HEK293 (cell line): Measurements from ENCODE around the gene ABHD16A.

Experiments used
- CTCF ChIA-PET: fragments of 350-600 bp; formaldehyde crosslinking; extraction: SDS; loops from one replicate; lab custom pipeline; 2021; ENCODE audit warnings: antibody characterized with exemption; lab: Yijun Ruan, JAX
- POLR2A ChIA-PET: fragments of 300-600 bp; formaldehyde crosslinking; extraction: SDS; loops from one replicate; lab custom pipeline; 2020; ENCODE audit warnings: antibody characterized with exemption, inconsistent platforms; lab: Yijun Ruan, JAX
- H3K27ac ChIP-seq: fragments of 200-500 bp; sonication (Bioruptor generic); 2 replicates; pipeline ENCODE4 v1.5.1; 2014; ENCODE audit warnings: low read depth, low read length, control low read depth, inconsistent platforms; ENCODE audit errors: extremely low read depth
- H3K36me3 ChIP-seq, 2 experiments: fragments of 200-500 bp in 1 of 2; sonication (Bioruptor generic) in 1 of 2; 1 replicate in 1 of 2; 2 replicates in 1 of 2; pipeline ENCODE4 v1.5.1; 2014 to 2017; ENCODE audit warnings: inconsistent platforms in 2 of 2, low read length in 2 of 2; ENCODE audit not compliant: control insufficient read depth in 2 of 2, insufficient read depth in 1 of 2
- H3K4me1 ChIP-seq: fragments of 200-500 bp; sonication (Bioruptor generic); 2 replicates; pipeline ENCODE4 v1.5.1; 2014; ENCODE audit warnings: mild to moderate bottlenecking, low read length, inconsistent platforms; ENCODE audit not compliant: control insufficient read depth, insufficient read depth
- H3K4me3 ChIP-seq: 2 replicates; pipeline ENCODE4 v1.5.1; 2011; ENCODE audit warnings: low read depth, mild to moderate bottlenecking, control low read depth, low read length, moderate library complexity
- H3K9me3 ChIP-seq: fragments of 200-500 bp; sonication (Bioruptor generic); 2 replicates; pipeline ENCODE4 v1.5.1; 2014; ENCODE audit warnings: low read depth, low read length, inconsistent platforms; ENCODE audit not compliant: control insufficient read depth, insufficient read depth
- CTCF ChIP-seq: fragments of 450-650 bp; formaldehyde crosslinking; IDR thresholded peaks from 2 replicates; pipeline ENCODE4 v1.5.1; 2016; ENCODE audit warnings: missing biosample characterization, missing genetic modification characterization
- EGR2 ChIP-seq: fragments of 450-650 bp; formaldehyde crosslinking; IDR thresholded peaks from 2 replicates; pipeline ENCODE4 v1.5.1; 2016; ENCODE audit warnings: low read depth, missing biosample characterization, missing genetic modification characterization
- FEZF1 ChIP-seq: fragments of 450-650 bp; formaldehyde crosslinking; IDR thresholded peaks from 2 replicates; pipeline ENCODE4 v1.5.1; 2016; ENCODE audit warnings: missing biosample characterization, missing genetic modification characterization
- INSM2 ChIP-seq: fragments of 450-650 bp; formaldehyde crosslinking; IDR thresholded peaks from 2 replicates; pipeline ENCODE4 v1.5.1; 2016; ENCODE audit warnings: missing biosample characterization, missing genetic modification characterization
- SP3 ChIP-seq: fragments of 450-650 bp; formaldehyde crosslinking; IDR thresholded peaks from 2 replicates; pipeline ENCODE4 v1.5.1; 2016; ENCODE audit warnings: missing biosample characterization, missing genetic modification characterization
- SP7 ChIP-seq: fragments of 450-650 bp; formaldehyde crosslinking; IDR thresholded peaks from 2 replicates; pipeline ENCODE4 v1.5.1; 2016; ENCODE audit warnings: missing biosample characterization, missing genetic modification characterization
- ZBTB10 ChIP-seq: fragments of 450-650 bp; formaldehyde crosslinking; IDR thresholded peaks from 2 replicates; pipeline ENCODE4 v1.5.1; 2016; ENCODE audit warnings: missing biosample characterization, missing genetic modification characterization
- ZNF169 ChIP-seq: fragments of 450-650 bp; formaldehyde crosslinking; IDR thresholded peaks from 2 replicates; pipeline ENCODE4 v1.5.1; 2016; ENCODE audit warnings: missing biosample characterization, missing genetic modification characterization
- ZNF175 ChIP-seq: fragments of 450-650 bp; formaldehyde crosslinking; IDR thresholded peaks from 2 replicates; pipeline ENCODE4 v1.5.1; 2016; ENCODE audit warnings: missing biosample characterization, missing genetic modification characterization
- ZNF184 ChIP-seq: fragments of 450-650 bp; IDR thresholded peaks from 2 replicates; pipeline ENCODE4 v1.5.1; 2018; ENCODE audit warnings: missing biosample characterization, mild to moderate bottlenecking, missing genetic modification characterization
- ZNF202 ChIP-seq: fragments of 450-650 bp; formaldehyde crosslinking; IDR thresholded peaks from 2 replicates; pipeline ENCODE4 v1.5.1; 2016; ENCODE audit warnings: missing biosample characterization, missing genetic modification characterization, borderline replicate concordance
- ZNF223 ChIP-seq: fragments of 450-650 bp; formaldehyde crosslinking; IDR thresholded peaks from 2 replicates; pipeline ENCODE4 v1.5.1; 2016; ENCODE audit warnings: missing biosample characterization, missing genetic modification characterization
- ZNF23 ChIP-seq: fragments of 450-650 bp; formaldehyde crosslinking; IDR thresholded peaks from 2 replicates; pipeline ENCODE4 v1.5.1; 2016; ENCODE audit warnings: missing biosample characterization, missing genetic modification characterization, borderline replicate concordance
- ZNF324 ChIP-seq: fragments of 450-650 bp; formaldehyde crosslinking; IDR thresholded peaks from 2 replicates; pipeline ENCODE4 v1.5.1; 2016; ENCODE audit warnings: missing biosample characterization, missing genetic modification characterization
- ZNF501 ChIP-seq: fragments of 450-650 bp; formaldehyde crosslinking; IDR thresholded peaks from 2 replicates; pipeline ENCODE4 v1.5.1; 2016; ENCODE audit warnings: missing biosample characterization, missing genetic modification characterization
- ZNF585B ChIP-seq: fragments of 450-650 bp; formaldehyde crosslinking; IDR thresholded peaks from 2 replicates; pipeline ENCODE4 v1.5.1; 2016; ENCODE audit warnings: missing biosample characterization, missing genetic modification characterization
- TF ChIP-seq, protein P1 (sequence below): fragments of 450-650 bp; formaldehyde crosslinking; optimal IDR thresholded peaks from 2 replicates; pipeline ENCODE3; 2016; ENCODE audit warnings: missing biosample characterization, mild to moderate bottlenecking, missing genetic modification characterization

The ABHD16A gene

DNA sequence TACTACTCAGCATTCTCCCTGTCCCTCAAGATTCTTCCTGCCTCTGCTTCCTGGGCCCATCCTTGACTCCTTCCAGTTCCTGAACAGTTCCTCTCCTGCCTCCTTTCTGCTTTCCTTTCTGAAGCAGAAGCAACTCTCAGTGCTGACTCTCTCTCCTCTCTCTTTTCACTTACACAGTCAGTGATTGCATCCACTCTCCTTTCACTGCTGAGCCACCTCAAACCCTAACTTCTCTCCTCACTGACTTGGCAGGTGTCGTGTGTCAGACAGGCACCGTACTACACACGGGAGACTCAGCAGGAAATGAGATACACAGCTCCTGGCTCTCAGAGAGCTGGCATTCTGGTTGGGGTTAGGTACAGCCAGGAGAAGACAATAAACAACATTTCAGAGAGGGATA is 5.6 kb downstream of the ABHD16A start (continued):
- TF ChIP-seq ZNF501 (tag by site-specific recombination): no peak
- TF ChIP-seq ZNF585B (tag by site-specific recombination): no peak
- no peak for TF ChIP-seq INSM2
- TF ChIP-seq FEZF1 (tag by site-specific recombination): no peak
- no peak for TF ChIP-seq ZBTB10
- no peak for TF ChIP-seq CTCF (tag by site-specific recombination)
- no peak for TF ChIP-seq ZNF324 (tag by site-specific recombination)
- TF ChIP-seq ZNF223 (tag by site-specific recombination): no peak
- TF ChIP-seq ZNF202 (tag by site-specific recombination): no peak
- no peak for TF ChIP-seq ZNF184
- TF ChIP-seq SP7: 0 out of 2 replicates have a peak, but pooled peaks have one; percentile 20
- TF ChIP-seq, all 188 proteins: peak for 5

- TF ChIP-seq ZNF169 (tag by site-specific recombination): no peak
- TF ChIP-seq ZNF23 (tag by site-specific recombination): no peak
- no peak for TF ChIP-seq EGR2 (tag by site-specific recombination)
- TF ChIP-seq SP3 (tag by site-specific recombination): no peak
- TF ChIP-seq, protein P1, sequence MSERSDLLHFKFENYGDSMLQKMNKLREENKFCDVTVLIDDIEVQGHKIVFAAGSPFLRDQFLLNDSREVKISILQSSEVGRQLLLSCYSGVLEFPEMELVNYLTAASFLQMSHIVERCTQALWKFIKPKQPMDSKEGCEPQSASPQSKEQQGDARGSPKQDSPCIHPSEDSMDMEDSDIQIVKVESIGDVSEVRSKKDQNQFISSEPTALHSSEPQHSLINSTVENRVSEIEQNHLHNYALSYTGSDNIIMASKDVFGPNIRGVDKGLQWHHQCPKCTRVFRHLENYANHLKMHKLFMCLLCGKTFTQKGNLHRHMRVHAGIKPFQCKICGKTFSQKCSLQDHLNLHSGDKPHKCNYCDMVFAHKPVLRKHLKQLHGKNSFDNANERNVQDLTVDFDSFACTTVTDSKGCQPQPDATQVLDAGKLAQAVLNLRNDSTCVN (tag by site-specific recombination): no peak
- TF ChIP-seq ZNF175 (tag by site-specific recombination): no peak
- no peak overlapping the region for H3K27ac ChIP-seq
- H3K4me1 ChIP-seq: no peaks in the 10 kb centered on the region
- H3K4me3 ChIP-seq: no peak overlapping the region
- H3K36me3 ChIP-seq: peaks cover 4 to 66% of the 10 kb centered on the region in 2 experiments; a peak in 2 of 3 replicates
- ChIA-PET CTCF (interaction anchor here (0.8 to 1.0 kb wide), 2 partner anchors 9 to 98 kb away, joined by 3 read pairs; no protein-coding TSS in a partner anchor), POLR2A (interaction anchor here (0.5 to 4.0 kb wide), 7 partner anchors 10 to 169 kb away, joined by 3 to 30 read pairs (median 4); partner anchors contain the start of genes ABHD16A, LY6G5C and NEU1)
- H3K9me3 ChIP-seq: no peaks in the 10 kb centered on the region
Measured at GRCh38 chr6:31693535-31693934, 9.6 kb downstream of the ABHD16A start.
